ENCODE measurements around the gene SPINK1.

GRCh38 chr5:147835386-147835798 is 3.9 kb upstream of the SPINK1 start:
- TF ChIP-seq GATA2 (IDR thresholded peaks at IDR 0.05; ENCODE audit: low read depth, low read length) (no peak), GATA3 (IDR thresholded peaks at IDR 0.05; ENCODE audit: low read depth, low read length) (no peak)

Measured in SH-SY5Y (cell line).